ENCODE data around the gene USP36. TPM values are rescaled to one million over a fixed set of nuclear protein-coding genes. Genes with fewer than 3 reads are reported as not detected.

Gene USP36
- total and polyA plus RNA-seq, 9 of the 15 experiments (the other 6 are each of a cell fraction or from before 2014, with no cell fraction given), result 6.4 to 72.8 (median 22.5) TPM

DNA sequence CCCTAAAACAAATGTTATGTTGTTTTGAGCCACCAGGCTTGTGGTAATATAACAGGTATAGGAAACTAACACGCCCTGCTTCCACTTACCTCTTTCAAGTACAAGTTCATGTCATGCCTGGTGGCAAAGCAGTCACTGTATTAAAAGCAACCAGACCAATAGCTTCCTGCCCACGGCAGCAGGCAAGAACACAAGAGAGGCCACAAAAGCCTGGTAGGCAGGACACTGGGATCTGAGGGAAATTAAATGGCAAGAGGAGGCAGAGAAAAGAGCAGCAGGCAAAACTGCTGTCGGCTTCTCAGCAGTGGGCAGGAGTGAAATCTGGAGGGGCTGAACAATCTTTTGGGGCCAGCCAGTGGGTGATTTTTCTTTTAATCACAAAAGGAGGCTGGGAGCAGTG lies 60.8 kb downstream of the USP36 start:
- H3K9me3 ChIP-seq (replicated peaks; ENCODE audit: control insufficient read depth, insufficient read depth, low read depth, low read length), result no peaks in the 10 kb centered on the region
- H3K9ac ChIP-seq (ENCODE audit: insufficient read depth in 1 of 2, low read depth in 2 of 2, low read length in 2 of 2), result peak overlapping the region in 1 of 2 experiments; percentile 83; a peak in 1 of 4 replicates
- peak overlapping the region; percentile 38; the same call in 1 of the 3 replicates for H3K27ac ChIP-seq (ENCODE audit: extremely low read depth, low read depth, low read length)
- intact Hi-C loops (cut with micrococcal nuclease) (loop anchor here (5.0 kb wide), 1 partner anchor 33 kb away; no protein-coding TSS in a partner anchor), in situ Hi-C loops (cut with MboI) (no loop called here)
- ChIA-PET POLR2A (interaction anchor here (1.2 kb wide), 1 partner anchor 9 kb away, joined by 3 read pairs; no protein-coding TSS in a partner anchor), CTCF (ENCODE audit: low intra/inter-chr PET ratio) (no interaction called here)
- H3K4me2 ChIP-seq (ENCODE audit: insufficient read depth, low read length), result peak overlapping the region; percentile 10; the same call in 1 of the 2 replicates
- BruUV-seq (replicated peaks), result no TSS peak
- peaks cover 58% of the 10 kb centered on the region for H3K79me2 ChIP-seq (ENCODE audit: control insufficient read depth, insufficient read depth, low read length)
- ATAC-seq (no peak), FAIRE-seq (no peak), DNase-seq (ENCODE audit: extremely low read depth in 1 of 4, low spot score in 3 of 4) (no peak)
- H3K4me3 ChIP-seq, result no peak overlapping the region
- WGBS (ENCODE audit: insufficient coverage, low coverage, missing lambda C conversion rate), result 58% methylated on average over 3 of the region's 3 CpGs
- 0 out of 2 replicates have a peak, but pooled peaks cover 3% of the 10 kb centered on the region for H4K20me1 ChIP-seq (replicated peaks; ENCODE audit: control insufficient read depth, insufficient read depth, low read length)
- H2AFZ ChIP-seq (ENCODE audit: low read depth, low read length), result no peak overlapping the region
- peaks cover 30 to 49% of the 10 kb centered on the region in 2 experiments for H3K4me1 ChIP-seq (replicated peaks in 1 of 2; ENCODE audit: control insufficient read depth in 2 of 2, insufficient read depth in 2 of 2, low read length in 2 of 2)
- H3K9me1 ChIP-seq (ENCODE audit: control insufficient read depth, insufficient read depth, low read length), result no peaks in the 10 kb centered on the region
- peaks cover 3% of the 10 kb centered on the region; the same call in 2 of the 3 replicates for H3K36me3 ChIP-seq (ENCODE audit: control insufficient read depth, insufficient read depth, low read length)
- TF ChIP-seq, protein P1, sequence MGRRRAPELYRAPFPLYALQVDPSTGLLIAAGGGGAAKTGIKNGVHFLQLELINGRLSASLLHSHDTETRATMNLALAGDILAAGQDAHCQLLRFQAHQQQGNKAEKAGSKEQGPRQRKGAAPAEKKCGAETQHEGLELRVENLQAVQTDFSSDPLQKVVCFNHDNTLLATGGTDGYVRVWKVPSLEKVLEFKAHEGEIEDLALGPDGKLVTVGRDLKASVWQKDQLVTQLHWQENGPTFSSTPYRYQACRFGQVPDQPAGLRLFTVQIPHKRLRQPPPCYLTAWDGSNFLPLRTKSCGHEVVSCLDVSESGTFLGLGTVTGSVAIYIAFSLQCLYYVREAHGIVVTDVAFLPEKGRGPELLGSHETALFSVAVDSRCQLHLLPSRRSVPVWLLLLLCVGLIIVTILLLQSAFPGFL (CRISPR knock-in tag; IDR thresholded peaks at IDR 0.05), result no peak
- TF ChIP-seq, protein P2, sequence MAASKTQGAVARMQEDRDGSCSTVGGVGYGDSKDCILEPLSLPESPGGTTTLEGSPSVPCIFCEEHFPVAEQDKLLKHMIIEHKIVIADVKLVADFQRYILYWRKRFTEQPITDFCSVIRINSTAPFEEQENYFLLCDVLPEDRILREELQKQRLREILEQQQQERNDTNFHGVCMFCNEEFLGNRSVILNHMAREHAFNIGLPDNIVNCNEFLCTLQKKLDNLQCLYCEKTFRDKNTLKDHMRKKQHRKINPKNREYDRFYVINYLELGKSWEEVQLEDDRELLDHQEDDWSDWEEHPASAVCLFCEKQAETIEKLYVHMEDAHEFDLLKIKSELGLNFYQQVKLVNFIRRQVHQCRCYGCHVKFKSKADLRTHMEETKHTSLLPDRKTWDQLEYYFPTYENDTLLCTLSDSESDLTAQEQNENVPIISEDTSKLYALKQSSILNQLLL (CRISPR knock-in tag; IDR thresholded peaks at IDR 0.05; ENCODE audit: borderline replicate concordance), result no peak
- no peak for TF ChIP-seq HMGN3 (IDR thresholded peaks at IDR 0.05; ENCODE audit: borderline replicate concordance, extremely low read depth, insufficient read length, low read depth, low read length)
- TF ChIP-seq NRF1 (conservative IDR thresholded peaks at IDR 0.05 in 1 of 2, IDR thresholded peaks at IDR 0.05 in 1 of 2), result no peak
- H3K27me3 ChIP-seq (ENCODE audit: control insufficient read depth in 2 of 2, insufficient read depth in 2 of 2, low read length in 2 of 2), result no peaks in the 10 kb centered on the region

Measured in K562 (cell line).